HEK293 (cell line): ENCODE data around the gene SKP2.

Experiments used
- CTCF ChIA-PET: fragments of 350-600 bp; formaldehyde crosslinking; extraction: SDS; loops from one replicate; lab custom pipeline; 2021; ENCODE audit warnings: antibody characterized with exemption; lab: Yijun Ruan, JAX
- POLR2A ChIA-PET: fragments of 300-600 bp; formaldehyde crosslinking; extraction: SDS; loops from one replicate; lab custom pipeline; 2020; ENCODE audit warnings: antibody characterized with exemption, inconsistent platforms; lab: Yijun Ruan, JAX
- H3K27ac ChIP-seq: fragments of 200-500 bp; sonication (Bioruptor generic); 2 replicates; pipeline ENCODE4 v1.5.1; 2014; ENCODE audit warnings: low read depth, low read length, control low read depth, inconsistent platforms; ENCODE audit errors: extremely low read depth
- H3K36me3 ChIP-seq, 2 experiments: fragments of 200-500 bp in 1 of 2; sonication (Bioruptor generic) in 1 of 2; 1 replicate in 1 of 2; 2 replicates in 1 of 2; pipeline ENCODE4 v1.5.1; 2014 to 2017; ENCODE audit warnings: inconsistent platforms in 2 of 2, low read length in 2 of 2; ENCODE audit not compliant: control insufficient read depth in 2 of 2, insufficient read depth in 1 of 2
- H3K4me1 ChIP-seq: fragments of 200-500 bp; sonication (Bioruptor generic); 2 replicates; pipeline ENCODE4 v1.5.1; 2014; ENCODE audit warnings: mild to moderate bottlenecking, low read length, inconsistent platforms; ENCODE audit not compliant: control insufficient read depth, insufficient read depth
- H3K4me3 ChIP-seq: 2 replicates; pipeline ENCODE4 v1.5.1; 2011; ENCODE audit warnings: low read depth, mild to moderate bottlenecking, control low read depth, low read length, moderate library complexity
- H3K9me3 ChIP-seq: fragments of 200-500 bp; sonication (Bioruptor generic); 2 replicates; pipeline ENCODE4 v1.5.1; 2014; ENCODE audit warnings: low read depth, low read length, inconsistent platforms; ENCODE audit not compliant: control insufficient read depth, insufficient read depth
- HOXA7 ChIP-seq: sonication (generic); formaldehyde crosslinking; IDR thresholded peaks from 2 replicates; pipeline ENCODE4 v1.8.1; 2022; ENCODE audit warnings: missing genetic modification reagents, borderline replicate concordance
- SETDB1 ChIP-seq: IDR thresholded peaks from one replicate; pipeline ENCODE4 v1.6.1; 2017; ENCODE audit warnings: mild to moderate bottlenecking, low read length, moderate library complexity, mixed read lengths; ENCODE audit not compliant: insufficient read length
- SP7 ChIP-seq: fragments of 450-650 bp; formaldehyde crosslinking; IDR thresholded peaks from 2 replicates; pipeline ENCODE4 v1.5.1; 2016; ENCODE audit warnings: missing biosample characterization, missing genetic modification characterization
- YY1 ChIP-seq: fragments of 450-650 bp; formaldehyde crosslinking; IDR thresholded peaks from 2 replicates; pipeline ENCODE4 v1.5.1; 2018; ENCODE audit warnings: missing biosample characterization, missing genetic modification characterization
- ZBTB1 ChIP-seq: fragments of 450-650 bp; formaldehyde crosslinking; IDR thresholded peaks from 2 replicates; pipeline ENCODE4 v1.5.1; 2016; ENCODE audit warnings: missing biosample characterization, missing genetic modification characterization
- ZIC2 ChIP-seq: fragments of 450-650 bp; formaldehyde crosslinking; IDR thresholded peaks from 2 replicates; pipeline ENCODE4 v1.5.1; 2016; ENCODE audit warnings: missing biosample characterization, missing genetic modification characterization
- ZNF121 ChIP-seq: fragments of 450-650 bp; formaldehyde crosslinking; IDR thresholded peaks from 2 replicates; pipeline ENCODE4 v1.5.1; 2016; ENCODE audit warnings: missing biosample characterization, missing genetic modification characterization
- ZNF133 ChIP-seq: fragments of 450-650 bp; formaldehyde crosslinking; IDR thresholded peaks from 2 replicates; pipeline ENCODE4 v1.5.1; 2016; ENCODE audit warnings: missing biosample characterization, missing genetic modification characterization
- ZNF239 ChIP-seq: fragments of 450-650 bp; formaldehyde crosslinking; IDR thresholded peaks from 2 replicates; pipeline ENCODE4 v1.5.1; 2016; ENCODE audit warnings: missing biosample characterization, missing genetic modification characterization
- ZNF416 ChIP-seq: fragments of 450-650 bp; formaldehyde crosslinking; IDR thresholded peaks from 2 replicates; pipeline ENCODE4 v1.5.1; 2016; ENCODE audit warnings: missing biosample characterization, missing genetic modification characterization
- ZNF596 ChIP-seq: fragments of 450-650 bp; IDR thresholded peaks from 2 replicates; pipeline ENCODE4 v1.5.0; 2018; ENCODE audit warnings: missing biosample characterization, mild to moderate bottlenecking, missing genetic modification characterization, moderate library complexity
- ZNF660 ChIP-seq: fragments of 450-650 bp; IDR thresholded peaks from 2 replicates; pipeline ENCODE4 v1.5.1; 2018; ENCODE audit warnings: missing biosample characterization, mild to moderate bottlenecking, missing genetic modification characterization
- ZNF664 ChIP-seq: fragments of 450-650 bp; formaldehyde crosslinking; IDR thresholded peaks from 2 replicates; pipeline ENCODE4 v1.5.1; 2016; ENCODE audit warnings: missing biosample characterization, missing genetic modification characterization
- ZNF677 ChIP-seq: fragments of 450-650 bp; IDR thresholded peaks from 2 replicates; pipeline ENCODE4 v1.5.0; 2018; ENCODE audit warnings: missing biosample characterization, mild to moderate bottlenecking, missing genetic modification characterization, moderate library complexity
- ZSCAN23 ChIP-seq: fragments of 450-650 bp; formaldehyde crosslinking; IDR thresholded peaks from 2 replicates; pipeline ENCODE4 v1.5.1; 2016; ENCODE audit warnings: missing biosample characterization, missing genetic modification characterization
- ZXDB ChIP-seq: fragments of 450-650 bp; formaldehyde crosslinking; IDR thresholded peaks from 2 replicates; pipeline ENCODE4 v1.5.1; 2016; ENCODE audit warnings: missing biosample characterization, missing genetic modification characterization
- TF ChIP-seq, protein P1 (sequence below): fragments of 450-650 bp; IDR thresholded peaks from 2 replicates; pipeline ENCODE4 v1.5.1; 2018; ENCODE audit warnings: missing biosample characterization, mild to moderate bottlenecking, missing genetic modification characterization

SKP2 gene

DNA sequence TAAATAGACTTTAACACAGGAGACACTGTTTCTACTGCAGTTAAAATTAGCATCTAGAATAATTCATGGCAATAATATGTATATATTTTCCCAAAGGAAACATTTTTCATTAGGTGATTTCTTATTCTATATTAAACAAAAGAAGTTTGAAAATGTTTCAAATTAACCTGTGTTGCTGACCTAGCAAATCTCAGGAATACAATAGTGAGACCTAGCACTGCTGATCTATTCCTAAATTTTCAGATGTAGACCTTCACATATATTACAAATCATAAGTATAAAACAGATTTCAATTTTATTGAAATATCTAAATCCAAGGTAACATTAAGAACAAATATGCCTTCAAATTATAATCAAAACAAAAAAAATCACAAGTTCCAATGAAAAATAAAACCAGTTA is 15.3 kb upstream of the SKP2 start:
- Histone ChIP-seq H3K36me3 (peaks cover 4 to 23% of the 10 kb centered on the region in 2 experiments; a peak in 2 of 3 replicates), H3K4me1 (no peaks in the 10 kb centered on the region), H3K9me3 (no peaks in the 10 kb centered on the region), H3K27ac (no peak overlapping the region), H3K4me3 (no peak overlapping the region)
- CTCF ChIA-PET, result no interaction called here
- TF ChIP-seq, protein P1, sequence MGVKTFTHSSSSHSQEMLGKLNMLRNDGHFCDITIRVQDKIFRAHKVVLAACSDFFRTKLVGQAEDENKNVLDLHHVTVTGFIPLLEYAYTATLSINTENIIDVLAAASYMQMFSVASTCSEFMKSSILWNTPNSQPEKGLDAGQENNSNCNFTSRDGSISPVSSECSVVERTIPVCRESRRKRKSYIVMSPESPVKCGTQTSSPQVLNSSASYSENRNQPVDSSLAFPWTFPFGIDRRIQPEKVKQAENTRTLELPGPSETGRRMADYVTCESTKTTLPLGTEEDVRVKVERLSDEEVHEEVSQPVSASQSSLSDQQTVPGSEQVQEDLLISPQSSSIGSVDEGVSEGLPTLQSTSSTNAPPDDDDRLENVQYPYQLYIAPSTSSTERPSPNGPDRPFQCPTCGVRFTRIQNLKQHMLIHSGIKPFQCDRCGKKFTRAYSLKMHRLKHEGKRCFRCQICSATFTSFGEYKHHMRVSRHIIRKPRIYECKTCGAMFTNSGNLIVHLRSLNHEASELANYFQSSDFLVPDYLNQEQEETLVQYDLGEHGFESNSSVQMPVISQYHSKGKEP, result no peak
- TF ChIP-seq ZNF239 (tag by site-specific recombination) (no peak), ZNF660 (tag by site-specific recombination) (no peak), ZBTB1 (tag by site-specific recombination) (no peak), ZSCAN23 (tag by site-specific recombination) (no peak), ZNF133 (tag by site-specific recombination) (no peak), ZNF596 (tag by site-specific recombination) (no peak), HOXA7 (CRISPR knock-in tag) (no peak), ZNF416 (tag by site-specific recombination) (no peak)
- POLR2A ChIA-PET, result no interaction called here

DNA sequence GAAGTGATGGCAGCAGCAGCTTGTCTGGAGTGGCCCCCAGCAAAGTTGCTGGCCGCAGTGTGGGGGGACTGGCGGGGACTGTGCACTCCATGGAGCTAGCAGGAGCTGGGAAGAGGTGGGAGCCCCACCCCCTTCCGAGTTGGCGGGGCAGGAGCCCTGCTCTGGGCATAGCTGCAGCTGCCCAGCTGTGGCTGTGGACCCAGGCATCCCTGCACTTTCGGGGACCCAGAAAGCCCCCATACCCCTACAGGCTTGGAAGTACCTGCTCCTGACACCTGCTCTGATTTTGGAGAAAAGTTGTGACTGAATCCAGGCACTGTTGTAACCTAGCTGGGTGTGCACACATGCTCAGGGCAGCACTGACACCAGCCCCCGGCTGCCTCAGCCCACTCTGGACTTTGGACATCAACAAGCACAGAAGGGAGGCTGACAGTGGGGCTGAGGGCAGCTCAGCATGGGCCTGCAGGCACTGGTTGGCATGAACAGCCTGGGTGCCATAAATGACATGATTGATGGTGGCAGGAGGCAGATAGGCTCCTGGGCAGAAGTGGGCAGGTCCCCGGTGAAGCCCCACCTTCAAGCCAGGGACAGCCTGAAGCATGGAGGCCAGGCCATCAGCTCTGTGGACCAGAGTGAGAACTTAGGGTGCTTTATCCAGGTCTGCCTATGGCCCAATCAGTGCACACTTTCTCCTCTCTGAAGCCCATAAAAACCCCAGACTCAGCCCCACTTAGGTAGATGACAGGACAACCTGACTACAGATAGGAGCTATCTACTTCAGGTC is 12.8 kb upstream of the SKP2 start:
- no peaks in the 10 kb centered on the region for H3K4me1 ChIP-seq
- POLR2A ChIA-PET, result interaction anchor here (2.3 kb wide), 1 partner anchor 12 kb away, joined by 19 read pairs; the partner anchor contains the start of genes LMBRD2 and SKP2
- CTCF ChIA-PET, result interaction anchor here (0.6 kb wide), 1 partner anchor 1033 kb away, joined by 3 read pairs; no protein-coding TSS in a partner anchor
- no peaks in the 10 kb centered on the region for H3K9me3 ChIP-seq
- H3K27ac ChIP-seq, result no peak overlapping the region
- H3K4me3 ChIP-seq, result no peak overlapping the region
- H3K36me3 ChIP-seq, result peaks cover 13 to 36% of the 10 kb centered on the region in 2 experiments
- TF ChIP-seq SP7 (no peak), ZIC2 (no peak), SETDB1 (peak; percentile 16)

- POLR2A ChIA-PET, result no interaction called here
- CTCF ChIA-PET, result interaction anchor here (0.6 kb wide), 1 partner anchor 211 kb away, joined by 3 read pairs; no protein-coding TSS in a partner anchor
- TF ChIP-seq ZXDB (tag by site-specific recombination), result no peak
- H3K4me1 ChIP-seq, result peaks cover 5% of the 10 kb centered on the region; the same call in 1 of the 2 replicates
- no peak overlapping the region for H3K4me3 ChIP-seq
- no peak overlapping the region for H3K27ac ChIP-seq
- peaks cover 13 to 22% of the 10 kb centered on the region in 2 experiments for H3K36me3 ChIP-seq
- no peaks in the 10 kb centered on the region for H3K9me3 ChIP-seq
These were observed 6.6 kb upstream of the SKP2 start for GRCh38 chr5:36145311-36145710.

GRCh38 chr5:36146390-36146789 is 5.5 kb upstream of the SKP2 start:
- CTCF ChIA-PET, result interaction anchor here (0.5 kb wide), 1 partner anchor 86 kb away, joined by 3 read pairs; no protein-coding TSS in a partner anchor

More at GRCh38 chr5:36146390-36146789, 5.5 kb upstream of the SKP2 start:
- H3K9me3 ChIP-seq, result no peaks in the 10 kb centered on the region
- TF ChIP-seq ZNF664 (tag by site-specific recombination) (no peak), ZNF121 (tag by site-specific recombination) (peak; percentile 94), SP7 (no peak), YY1 (no peak), ZNF677 (tag by site-specific recombination) (no peak)
- H3K27ac ChIP-seq, result no peak overlapping the region
- H3K4me1 ChIP-seq, result peaks cover 8% of the 10 kb centered on the region; the same call in 1 of the 2 replicates
- POLR2A ChIA-PET, result no interaction called here
- no peak overlapping the region for H3K4me3 ChIP-seq
- H3K36me3 ChIP-seq, result peaks cover 11 to 15% of the 10 kb centered on the region in 2 experiments
